Measurements from ENCODE around the gene CUBN. TPM values are rescaled to one million over a fixed set of nuclear protein-coding genes. Genes with fewer than 3 reads are reported as not detected.

CUBN gene
- total and polyA plus RNA-seq, 2 of the 13 experiments (the other 11 are each of a cell fraction or from before 2014, with no cell fraction given): 0.27 to 0.32 TPM

- H3K27ac ChIP-seq (ENCODE audit: extremely low read length, insufficient read depth, low read length): no peak overlapping the region
- FAIRE-seq: no peak
These were observed 122.2 kb downstream of the CUBN start for GRCh38 chr10:17007418-17007770.

More at GRCh38 chr10:17007418-17007770, 122.2 kb downstream of the CUBN start:
- no peak for TF ChIP-seq PBX2 (CRISPR knock-in tag; IDR thresholded peaks at IDR 0.05)
- no peak for TF ChIP-seq ZNF816 (CRISPR knock-in tag; IDR thresholded peaks at IDR 0.05; ENCODE audit: borderline replicate concordance)
- TF ChIP-seq STAT5B (CRISPR knock-in tag; IDR thresholded peaks at IDR 0.05): no peak
- TF ChIP-seq XRCC5 (optimal IDR thresholded peaks at IDR 0.05; ENCODE audit: low read length): no peak
- TF ChIP-seq SRY (CRISPR knock-in tag; IDR thresholded peaks at IDR 0.05): no peak
- TF ChIP-seq HOXA7 (CRISPR knock-in tag; IDR thresholded peaks at IDR 0.05): no peak
- no peak for TF ChIP-seq ZNF263 (CRISPR knock-in tag; IDR thresholded peaks at IDR 0.05)
- no peak for TF ChIP-seq ZNF83 (CRISPR knock-in tag; IDR thresholded peaks at IDR 0.05; ENCODE audit: borderline replicate concordance)
- TF ChIP-seq ZNF138 (CRISPR knock-in tag; IDR thresholded peaks at IDR 0.05; ENCODE audit: low read depth): no peak
- no peak for TF ChIP-seq ZBTB46 (CRISPR knock-in tag; IDR thresholded peaks at IDR 0.05; ENCODE audit: borderline replicate concordance)
- no peak for TF ChIP-seq MEIS1 (CRISPR knock-in tag; IDR thresholded peaks at IDR 0.05; ENCODE audit: borderline replicate concordance)
- no peak for TF ChIP-seq JUN (CRISPR knock-in tag; IDR thresholded peaks at IDR 0.05)
- no peak for TF ChIP-seq ZNF589 (CRISPR knock-in tag; conservative IDR thresholded peaks at IDR 0.05)
- TF ChIP-seq SIN3A (IDR thresholded peaks at IDR 0.05; ENCODE audit: borderline replicate concordance, low read depth, low read length): no peak
- no peak for TF ChIP-seq ZNF354B (CRISPR knock-in tag; IDR thresholded peaks at IDR 0.05)
- no peak for TF ChIP-seq PHB2 (IDR thresholded peaks at IDR 0.05; ENCODE audit: partially characterized antibody)
- TF ChIP-seq ZSCAN30 (CRISPR knock-in tag; IDR thresholded peaks at IDR 0.05): no peak
- no peak for TF ChIP-seq KDM6A (CRISPR knock-in tag; IDR thresholded peaks at IDR 0.05; ENCODE audit: low read depth)
- no peak for TF ChIP-seq ZNF780A (CRISPR knock-in tag; IDR thresholded peaks at IDR 0.05)
- no peaks in the 10 kb centered on the region for H3K79me2 ChIP-seq (ENCODE audit: insufficient read depth, low read length)
- H3K4me3 ChIP-seq (replicated peaks in 1 of 3; ENCODE audit: insufficient read depth in 1 of 3, low read depth in 2 of 3, low read length in 3 of 3): no peak overlapping the region
- H3K4me2 ChIP-seq (ENCODE audit: low read depth, low read length): no peak overlapping the region
- H3K36me3 ChIP-seq (replicated peaks in 1 of 2; ENCODE audit: control insufficient read depth in 1 of 2, insufficient read depth in 2 of 2, low read length in 2 of 2): no peaks in the 10 kb centered on the region
- in situ Hi-C loops (cut with HindIII; ENCODE audit: extremely low pct_ligation_motif_present, low pct_unique_long_range_greater_than_20kb) (no loop called here), intact Hi-C loops (cut with micrococcal nuclease; ENCODE audit: unreplicated experiment) (no loop called here)
- ChIA-PET CTCF (ENCODE audit: low intra/inter-chr PET ratio, low total read pairs) (no interaction called here), POLR2A (no interaction called here)
- BruUV-seq (replicated peaks): no TSS peak
- H3K9me3 ChIP-seq (ENCODE audit: low read length): peaks cover 4% of the 10 kb centered on the region; the same call in 1 of the 2 replicates
- ATAC-seq (no peak), DNase-seq (ENCODE audit: low spot score) (no peak)
- no peaks in the 10 kb centered on the region for H3K27me3 ChIP-seq (ENCODE audit: control insufficient read depth in 1 of 2, insufficient read depth in 2 of 2, low read length in 2 of 2)
- H3K9ac ChIP-seq (ENCODE audit: insufficient read depth, low read depth, low read length): no peak overlapping the region
- H3K4me1 ChIP-seq (ENCODE audit: insufficient read depth, low read length): no peaks in the 10 kb centered on the region
- no peak overlapping the region for H2AFZ ChIP-seq (ENCODE audit: low read length)
- WGBS (ENCODE audit: low lambda C conversion rate): 61% methylated on average over 8 of the region's 8 CpGs
- H4K20me1 ChIP-seq (ENCODE audit: insufficient read depth, low read length): no peaks in the 10 kb centered on the region
